GM21526 (cell line): ENCODE data around the gene U2SURP.
"Not testable (repeated sequence)": the region's sequence is repeated elsewhere in the genome, so short reads cannot be mapped to it uniquely, and the experiment has no call there.

Experiments used
- ATAC-seq: cut with Tn5 transposase; IDR thresholded peaks from one replicate; pipeline ENCODE4 v1.9.1; 2021; ENCODE audit warnings: moderate library complexity; ENCODE audit not compliant: unreplicated experiment, low FRiP score

U2SURP gene

DNA sequence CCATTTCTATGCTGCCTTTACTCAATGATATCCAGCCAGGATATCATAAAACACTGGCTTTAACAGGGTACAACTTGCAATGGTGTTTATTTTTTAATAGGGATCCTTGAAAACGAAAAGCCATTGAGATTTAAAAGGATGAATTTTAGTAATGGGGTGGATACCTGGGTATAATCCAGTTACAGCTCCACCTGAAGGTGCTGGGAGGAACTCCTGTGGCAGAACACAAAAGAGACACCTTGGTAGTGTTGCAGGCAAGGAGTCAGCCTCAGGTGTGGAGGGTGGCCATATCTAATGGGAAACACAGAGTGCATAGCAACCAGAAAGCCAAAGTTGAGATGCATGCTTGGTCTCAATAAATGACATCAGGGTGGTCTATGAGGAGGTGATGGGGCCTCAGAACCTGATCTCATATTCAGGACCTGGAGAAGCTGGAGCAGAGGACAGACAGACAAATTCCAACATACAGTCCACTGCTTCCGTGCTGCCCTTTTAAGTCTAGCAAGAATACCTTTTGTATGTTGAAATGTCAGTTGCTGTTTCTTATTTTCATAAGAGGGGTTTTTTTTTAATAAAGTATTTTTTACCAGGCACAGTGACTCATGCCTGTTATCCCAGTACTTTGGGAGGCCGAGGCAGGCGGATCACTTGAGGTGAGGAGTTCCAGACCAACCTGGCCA, 25.9 kb upstream of the U2SURP start:
- no peak for ATAC-seq

DNA sequence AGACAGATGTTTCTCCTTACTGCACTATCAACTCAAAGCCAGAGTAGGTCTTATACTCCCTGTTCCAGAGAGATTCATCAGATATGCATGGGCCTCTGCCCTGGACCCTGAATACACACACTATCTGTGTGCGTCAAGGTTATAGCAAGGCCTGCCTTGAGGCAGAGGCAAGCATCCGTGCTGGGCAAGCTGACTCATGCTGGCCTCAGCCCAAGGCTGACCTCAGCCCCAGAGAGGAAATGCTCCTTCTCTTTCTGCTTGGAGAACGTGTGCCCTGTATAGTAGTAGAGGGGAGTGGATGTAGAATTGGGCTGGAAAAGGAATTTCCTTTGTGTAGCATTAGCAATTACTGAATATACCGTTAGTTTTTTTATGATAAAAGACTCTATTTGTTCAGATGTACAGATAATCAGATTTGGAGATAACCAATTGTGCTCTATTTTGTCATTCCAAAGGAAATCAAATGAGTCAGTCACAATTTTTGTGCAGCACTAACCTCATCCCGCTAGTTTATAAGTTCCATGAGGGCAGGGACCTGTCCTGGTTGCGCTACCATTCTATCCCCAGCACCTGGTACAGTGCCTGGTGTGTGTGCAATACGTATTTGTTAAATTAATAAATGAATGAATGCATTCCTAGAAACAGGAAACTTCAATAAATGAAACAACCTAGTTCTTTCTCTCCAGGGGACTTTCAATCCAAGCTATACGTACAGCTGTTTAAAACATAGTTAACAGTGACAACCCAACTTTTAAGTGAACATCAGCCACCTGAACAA, 24.6 kb upstream of the U2SURP start:
- ATAC-seq = no peak

DNA sequence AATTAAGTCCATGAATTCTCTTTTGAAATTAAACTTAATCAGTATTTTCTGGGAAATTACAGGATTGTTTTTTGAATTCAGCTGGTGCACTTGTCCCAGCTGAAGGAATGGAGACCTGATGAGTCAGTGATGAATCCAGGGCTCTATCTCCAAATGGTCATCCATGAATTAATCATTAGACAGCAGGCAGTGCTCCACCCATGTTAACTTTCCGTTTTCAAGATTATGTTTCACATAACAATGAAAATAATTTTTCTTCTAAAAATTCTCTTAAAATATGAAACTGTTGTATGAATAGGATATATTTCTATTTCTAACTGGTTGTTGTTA, 24.0 kb upstream of the U2SURP start:
- ATAC-seq = no peak

DNA sequence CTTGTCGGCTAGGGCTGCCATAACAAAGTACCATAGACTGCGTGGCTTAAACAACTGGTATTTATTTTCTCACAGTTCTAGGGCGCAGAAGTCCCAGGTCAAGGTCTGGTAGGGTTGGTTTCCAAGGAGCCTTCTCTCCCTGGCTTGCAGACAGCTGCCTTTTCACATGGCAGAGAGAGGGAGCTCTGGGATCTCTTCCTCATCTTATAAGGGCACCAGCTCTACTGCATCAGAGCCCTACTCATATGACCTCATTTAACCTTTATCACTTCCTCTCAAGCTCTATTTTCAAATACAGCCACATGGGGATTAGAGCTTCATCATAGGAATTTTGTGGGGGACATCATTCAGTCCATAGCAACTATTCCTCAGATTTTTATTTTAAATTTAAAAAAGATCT, 20.3 kb upstream of the U2SURP start:
- no peak for ATAC-seq

DNA sequence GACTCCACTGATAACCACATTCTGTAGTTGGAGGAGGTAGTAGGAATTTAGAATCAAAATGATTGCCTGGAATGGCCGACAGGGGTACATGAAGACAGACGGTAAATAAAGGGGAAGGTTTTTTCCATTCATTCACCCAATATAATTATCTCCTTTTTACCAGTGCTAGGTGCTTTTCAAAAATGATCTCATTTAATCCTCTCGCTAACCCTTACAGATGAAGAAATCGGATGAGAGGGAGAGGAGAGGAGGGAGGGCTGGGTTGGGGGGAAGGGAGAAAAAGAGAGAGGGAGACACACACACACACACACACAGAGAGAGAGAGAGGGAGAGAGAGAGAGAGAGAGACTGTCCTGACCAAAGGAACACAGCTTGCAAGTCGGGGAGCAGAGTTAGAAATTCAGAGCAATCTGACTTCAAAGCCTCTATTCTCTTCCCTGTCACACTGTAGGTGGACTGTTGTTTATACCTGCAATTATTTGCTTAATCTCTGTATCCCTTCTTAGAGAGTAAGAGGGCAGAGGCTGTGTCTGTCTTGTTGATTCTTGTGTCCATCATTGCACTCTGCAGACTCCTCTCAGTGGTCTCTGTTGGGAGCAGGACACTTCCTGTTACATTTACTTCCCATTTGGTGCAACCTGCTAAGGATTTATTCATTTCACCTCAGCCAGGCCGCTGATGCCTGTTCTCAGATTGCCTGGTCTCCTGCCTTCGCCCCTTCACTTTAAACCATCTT, 19.2 kb upstream of the U2SURP start:
- ATAC-seq = no peak

DNA sequence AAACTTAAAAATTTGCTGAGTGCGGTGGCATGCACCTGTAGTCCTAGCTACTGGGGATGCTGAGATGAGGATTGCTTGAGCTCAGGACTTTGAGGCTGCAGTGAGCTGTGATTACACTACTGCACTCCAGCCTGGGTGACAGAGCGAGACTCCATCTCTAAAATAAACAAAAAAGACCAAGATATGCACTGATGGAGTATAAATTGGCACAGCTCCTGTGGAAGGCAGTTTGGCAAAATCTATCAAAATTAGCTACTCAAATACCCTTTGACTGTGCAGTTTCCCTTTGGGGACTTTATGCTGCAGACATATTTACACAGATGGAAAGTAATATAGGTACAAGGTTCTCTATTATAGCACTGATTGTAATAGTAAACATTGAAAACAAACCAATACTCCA, 18.1 kb upstream of the U2SURP start:
- ATAC-seq = no peak

DNA sequence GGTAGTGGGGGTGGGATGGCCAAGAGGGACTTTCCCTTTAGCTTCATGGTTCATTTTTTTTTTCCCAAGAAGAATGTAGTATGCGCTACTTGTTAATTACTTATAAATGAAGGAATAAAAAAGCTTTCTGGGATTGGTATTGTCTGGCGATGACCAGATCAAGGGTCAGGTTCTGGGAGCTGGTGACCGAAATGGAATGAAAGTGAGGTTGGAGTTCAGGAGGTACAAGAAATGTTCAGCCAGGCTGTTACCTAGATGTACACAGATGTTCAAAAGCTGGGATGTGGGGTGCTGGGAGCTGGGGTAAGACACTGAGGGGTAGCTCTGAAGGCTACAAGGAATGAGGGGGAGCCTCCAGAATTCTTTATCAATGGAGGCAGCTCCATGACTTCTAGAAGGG, 17.1 kb upstream of the U2SURP start:
- no peak for ATAC-seq

DNA sequence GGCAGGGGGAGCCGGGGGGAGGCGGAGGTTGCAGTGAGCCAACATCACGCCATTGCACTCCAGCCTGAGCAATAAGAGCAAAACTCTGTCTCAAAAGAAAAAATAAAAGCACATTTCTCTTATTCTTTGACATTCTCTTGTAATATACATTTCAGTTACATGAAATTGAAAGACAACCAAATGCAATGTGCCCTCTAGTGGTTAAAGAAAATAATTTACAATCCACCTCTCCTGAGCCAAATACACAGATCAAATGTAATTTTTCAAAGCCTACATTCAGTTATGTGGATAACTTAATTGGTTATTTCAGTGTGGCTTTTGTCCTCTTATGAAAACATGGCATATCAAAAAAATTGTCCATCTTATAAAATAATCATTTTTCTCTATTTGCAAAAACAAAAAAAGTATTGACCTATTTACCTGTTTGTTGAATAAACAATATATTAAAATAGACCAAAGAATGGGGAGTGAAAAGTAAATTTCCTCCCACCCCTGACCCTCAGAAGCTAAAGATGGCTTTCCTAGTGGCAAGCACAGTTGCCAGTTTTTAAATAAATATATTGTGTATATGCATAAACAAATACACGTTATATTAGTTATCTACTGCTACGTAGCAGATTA, 14.2 kb upstream of the U2SURP start:
- ATAC-seq = no peak

DNA sequence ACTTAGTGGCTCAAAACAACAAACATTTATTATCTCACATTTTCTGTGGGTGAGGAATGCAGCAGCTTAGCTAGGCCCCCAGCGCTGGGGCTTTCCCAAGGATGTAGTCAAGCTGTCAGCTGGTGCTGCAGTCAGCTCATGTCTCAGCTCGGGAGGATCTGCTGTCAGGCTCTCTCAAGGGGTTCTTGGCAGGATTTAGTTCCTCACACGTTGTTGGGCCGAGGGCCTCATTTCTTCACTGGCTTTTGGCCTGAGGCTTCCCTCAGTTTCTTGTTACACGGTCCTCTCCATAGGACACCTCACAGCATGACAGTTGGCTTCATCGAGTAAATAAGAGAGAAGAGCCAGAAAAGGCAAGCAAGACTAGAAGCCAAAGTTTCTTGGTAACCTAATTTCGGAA, 13.7 kb upstream of the U2SURP start:
- ATAC-seq = no peak

DNA sequence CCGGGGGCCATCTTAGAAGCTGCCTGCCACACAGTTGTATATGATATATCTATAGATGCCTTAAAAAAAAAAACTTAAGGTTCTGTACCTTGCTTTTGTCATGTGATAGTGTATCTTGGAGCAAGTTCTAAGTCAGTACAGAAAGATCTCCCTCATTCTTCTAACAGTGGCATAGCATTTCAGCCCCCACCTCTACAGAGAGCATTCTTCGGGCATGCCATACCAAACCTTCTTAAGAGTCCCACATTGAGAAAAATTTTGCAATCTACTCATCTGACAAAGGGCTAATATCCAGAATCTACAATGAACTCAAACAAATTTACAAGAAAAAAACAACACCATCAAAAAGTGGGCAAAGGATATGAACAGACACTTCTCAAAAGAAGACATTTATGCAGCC, 13.1 kb upstream of the U2SURP start:
- ATAC-seq = not testable (repeated sequence)

DNA sequence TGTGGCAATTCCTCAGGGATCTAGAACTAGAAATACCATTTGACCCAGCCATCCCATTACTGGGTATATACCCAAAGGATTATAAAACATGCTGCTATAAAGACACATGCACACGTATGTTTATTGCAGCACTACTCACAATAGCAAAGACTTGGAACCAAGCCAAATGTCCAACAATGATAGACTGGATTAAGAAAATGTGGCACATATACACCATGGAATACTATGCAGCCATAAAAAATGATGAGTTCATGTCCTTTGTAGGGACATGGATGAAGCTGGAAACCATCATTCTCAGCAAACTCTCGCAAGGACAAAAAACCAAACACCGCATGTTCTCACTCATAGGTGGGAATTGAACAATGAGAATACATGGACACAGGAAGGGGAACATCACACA, 12.5 kb upstream of the U2SURP start:
- ATAC-seq = not testable (repeated sequence)

DNA sequence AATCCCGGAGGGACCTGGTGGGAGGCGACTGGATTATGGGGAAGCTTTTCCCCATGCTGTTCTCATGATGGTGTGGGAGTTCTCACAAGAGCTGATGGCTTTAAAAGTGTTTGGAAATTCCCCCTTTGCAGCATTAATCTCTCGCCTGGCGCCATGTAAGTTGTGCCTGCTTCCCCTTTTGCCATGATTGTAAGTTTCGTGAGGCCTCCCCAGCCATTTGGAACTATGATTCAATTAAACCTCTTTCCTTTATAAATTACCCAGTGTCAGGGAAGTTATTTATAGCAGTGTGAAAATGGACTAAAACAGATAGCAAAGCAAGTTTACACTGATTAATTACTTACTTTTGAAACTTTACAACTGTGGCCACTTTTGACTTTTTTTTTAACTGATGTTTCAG, 10.6 kb upstream of the U2SURP start:
- no peak for ATAC-seq

DNA sequence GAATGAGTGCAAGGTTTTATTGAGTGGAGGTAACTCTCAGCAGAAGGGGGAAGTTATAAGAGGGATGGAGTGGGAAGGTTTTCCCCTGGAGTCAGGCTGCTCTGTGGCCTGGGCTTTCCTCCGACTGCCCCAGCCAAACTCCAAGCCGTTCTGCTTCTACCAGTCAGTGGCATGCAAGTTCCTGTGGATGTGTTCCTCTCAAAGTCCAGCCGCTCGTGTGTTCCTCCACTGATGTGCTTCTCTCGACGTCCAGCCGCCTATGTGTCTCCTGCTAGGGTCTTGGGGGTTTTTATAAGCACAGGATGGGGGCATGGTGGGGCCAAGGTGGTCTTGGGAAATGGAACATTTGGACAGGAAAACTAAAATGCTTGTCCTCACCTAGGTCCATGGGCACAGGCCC, 9.0 kb upstream of the U2SURP start:
- no peak for ATAC-seq

DNA sequence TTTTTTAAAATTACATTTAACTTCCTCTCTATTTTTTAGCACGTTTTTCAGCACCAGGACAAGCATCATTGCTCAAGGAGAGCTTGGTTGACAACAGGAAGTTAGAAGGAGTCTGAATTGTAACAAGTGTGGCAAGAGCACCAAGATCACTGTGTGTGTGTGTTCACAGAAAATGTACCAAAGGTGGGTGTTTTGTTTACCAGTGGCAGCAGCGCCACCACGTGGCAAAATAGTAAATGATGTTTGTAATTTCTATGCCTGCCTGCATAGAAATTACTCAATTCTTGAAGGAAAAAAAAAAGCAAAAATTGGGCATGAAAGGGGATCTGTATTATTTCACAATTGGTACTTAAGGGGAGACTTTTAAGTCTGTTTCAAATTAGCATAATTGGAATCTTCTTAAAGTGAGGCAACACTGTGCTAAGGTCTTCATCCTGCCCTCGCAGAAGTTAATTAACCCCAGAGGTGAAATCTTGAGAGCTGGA, 7.4 kb upstream of the U2SURP start:
- ATAC-seq = no peak

DNA sequence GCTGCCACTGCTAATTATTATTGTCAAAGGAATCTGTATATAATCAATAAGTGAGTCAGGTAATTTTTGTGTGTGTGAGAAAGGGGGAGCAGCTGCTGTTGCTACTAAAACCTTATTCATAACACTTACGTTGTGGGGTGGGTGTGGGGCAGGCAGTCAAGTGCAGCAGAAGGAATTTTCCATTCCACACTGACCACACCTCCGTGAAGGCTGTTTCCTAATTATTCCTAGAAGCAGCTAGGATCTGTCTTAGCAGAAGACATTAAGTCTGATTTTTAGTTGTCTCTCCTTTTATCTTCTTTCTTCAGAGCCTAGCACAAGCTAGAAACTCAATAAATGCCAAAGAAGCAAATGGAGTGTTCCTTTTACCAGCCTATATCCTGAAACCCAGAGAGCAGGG, 4.0 kb upstream of the U2SURP start:
- no peak for ATAC-seq

DNA sequence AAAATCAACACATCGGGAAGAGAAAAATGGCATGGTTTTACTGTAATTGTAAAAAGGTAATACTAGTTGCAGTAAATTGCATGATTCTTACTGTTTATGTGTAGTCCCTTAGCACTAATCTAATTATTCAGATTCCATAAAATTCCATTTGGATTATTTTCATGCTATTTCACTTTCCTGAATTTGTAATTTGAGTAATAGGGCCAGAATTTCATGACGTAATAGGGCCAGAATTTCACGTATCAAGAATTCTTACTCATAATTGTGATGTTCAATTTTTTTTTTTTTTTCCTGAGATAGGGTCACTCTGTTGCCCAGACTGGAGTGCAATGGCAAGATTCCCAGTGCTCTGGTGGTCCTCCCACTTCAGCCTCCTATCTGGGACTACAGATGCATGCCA, 2.9 kb upstream of the U2SURP start:
- no peak for ATAC-seq

DNA sequence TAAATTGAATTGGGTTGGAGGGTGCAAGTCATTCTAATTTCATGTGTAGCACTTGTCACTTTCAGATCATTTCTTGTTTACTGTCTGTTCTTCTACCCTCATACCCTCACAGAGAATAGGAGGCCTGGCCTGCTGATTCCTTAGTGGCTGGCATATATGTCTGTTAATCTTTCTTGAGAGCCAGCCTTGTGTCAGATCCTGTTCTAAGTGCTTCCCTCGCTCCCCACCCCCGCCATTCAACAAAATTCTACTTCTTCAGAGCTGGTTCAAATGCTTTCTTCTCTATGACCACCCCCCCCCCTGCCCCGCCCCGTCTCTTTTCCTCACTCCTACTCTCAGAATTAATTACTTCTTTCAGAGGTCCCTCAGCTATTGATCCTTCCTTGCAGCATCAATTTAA, 1.5 kb upstream of the U2SURP start:
- ATAC-seq = no peak

DNA sequence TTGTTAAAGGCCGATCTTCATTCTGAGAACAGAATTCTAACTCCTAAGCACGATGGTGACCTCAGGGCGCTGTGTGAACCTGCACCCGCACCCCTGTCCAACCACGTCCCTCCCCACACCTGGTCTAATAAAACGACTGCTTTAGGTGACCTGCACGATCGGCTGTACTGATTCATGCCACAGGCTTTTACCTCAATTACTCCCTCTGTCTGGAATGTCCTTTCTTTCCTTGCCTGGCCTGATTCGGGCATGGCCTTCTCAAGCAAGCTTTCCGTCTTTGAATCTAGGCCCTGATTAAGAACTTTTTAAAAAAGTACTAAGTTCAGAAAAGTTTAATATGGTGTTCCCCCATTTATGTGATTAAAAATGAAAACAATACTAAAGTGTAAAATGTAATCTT, 842 bp upstream of the U2SURP start:
- no peak for ATAC-seq

DNA sequence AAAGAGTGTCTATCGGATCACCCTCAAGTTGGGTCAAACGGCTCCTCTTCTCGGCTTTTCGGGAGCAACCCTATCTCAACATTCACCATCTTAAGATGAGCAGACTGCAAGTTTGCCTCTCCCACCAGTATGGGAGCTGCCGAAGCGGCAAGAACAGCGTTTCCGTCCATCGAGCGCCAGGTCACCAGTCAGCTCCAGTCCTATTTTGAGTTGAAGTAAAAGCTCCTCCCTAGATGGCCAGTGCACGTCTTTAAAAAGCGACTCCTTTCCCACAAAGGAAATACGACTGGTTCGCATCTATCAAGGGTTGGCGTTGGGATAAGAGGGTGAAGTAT, 369 bp upstream of the U2SURP start:
- ATAC-seq = peak; percentile 64

DNA sequence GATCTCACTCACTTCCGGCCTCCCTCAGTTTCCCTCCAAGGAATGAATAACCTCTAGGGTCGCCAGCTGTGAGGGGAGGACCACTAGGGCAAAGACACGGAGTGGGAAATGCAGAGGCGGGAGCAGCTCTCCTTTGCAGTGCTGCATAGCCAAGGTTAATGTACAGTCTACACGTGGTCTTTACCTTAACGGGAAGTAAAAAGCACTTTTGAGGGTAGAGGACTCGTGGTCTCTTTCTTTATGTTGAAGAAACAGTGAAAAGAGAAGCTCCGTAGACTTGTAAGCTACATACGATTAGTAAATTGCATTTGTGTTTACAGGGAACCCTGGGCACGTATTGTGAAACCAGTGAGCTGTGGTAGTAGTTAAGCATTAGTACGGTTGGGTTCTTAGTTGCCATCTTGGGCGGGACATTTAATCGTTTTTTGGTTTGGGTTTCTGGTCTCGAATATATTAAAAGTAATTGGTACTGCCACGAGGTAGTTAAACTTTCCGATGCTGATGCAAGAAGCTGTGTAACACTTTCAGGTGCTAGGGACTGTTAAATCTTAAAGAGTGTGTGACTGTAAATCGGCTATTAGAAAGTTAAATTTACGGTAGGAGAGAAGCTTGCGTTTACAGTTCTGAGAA, 828 bp downstream of the U2SURP start:
- peak; percentile 34 for ATAC-seq

DNA sequence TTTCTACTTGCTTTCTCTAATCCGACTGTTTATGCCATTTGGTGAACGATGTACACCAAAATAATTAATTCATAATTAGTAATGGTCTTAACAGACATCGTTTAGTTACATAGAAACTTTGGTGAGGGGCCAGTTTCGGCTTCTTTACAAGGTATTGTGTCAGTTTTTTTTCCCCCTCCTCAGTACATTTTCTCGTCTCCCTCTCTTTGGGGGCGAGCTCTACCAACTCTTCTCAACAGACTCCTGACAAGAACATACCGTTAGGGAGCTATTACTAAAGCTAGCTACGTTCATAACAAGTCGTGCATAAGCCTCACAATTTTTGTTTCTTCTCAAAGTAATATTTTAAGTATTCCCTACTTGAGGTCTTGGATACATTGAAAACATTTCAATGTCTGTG, 1.4 kb downstream of the U2SURP start:
- ATAC-seq = no peak
